CD4-positive, alpha-beta T cell (primary cell): ENCODE measurements around the gene KCNK17. TPM values are rescaled to one million over a fixed set of nuclear protein-coding genes. Genes with fewer than 3 reads are reported as not detected.

Experiments
- ATAC-seq: fragments of 200-7000 bp; cut with Tn5 transposase; one replicate; pipeline ENCODE4 v1.10.0; 2022; ENCODE audit warnings: mild to moderate bottlenecking; ENCODE audit not compliant: poor library complexity
- CTCF ChIA-PET: fragments of 350-600 bp; sonication (Branson Sonifier 250); formaldehyde crosslinking; loops from one replicate; lab custom pipeline; 2021; ENCODE audit warnings: antibody characterized with exemption, inconsistent platforms; lab: Charles Lee
- POLR2A ChIA-PET: fragments of 350-600 bp; sonication (Branson Sonifier 250); formaldehyde crosslinking; loops from one replicate; lab custom pipeline; 2021; ENCODE audit warnings: antibody characterized with exemption, inconsistent platforms; lab: Charles Lee
- DNase-seq, 14 experiments: peaks; one replicate each; pipeline ENCODE4 v3.0.0-alpha.2; 2013 to 2020; ENCODE audit warnings: mixed read lengths in 2 of 14
- H3K27ac ChIP-seq, 2 donors: one replicate each; pipeline versions ENCODE4 v1.5.1 to v1.7.0; 2013; ENCODE audit warnings: low read length in 2 of 2, low read depth in 1 of 2, mild to moderate bottlenecking in 1 of 2
- H3K27me3 ChIP-seq, 2 experiments: 1 replicate in 1 of 2; 2 replicates in 1 of 2; pipeline versions ENCODE4 v1.6.1 to v1.7.0; 2013; ENCODE audit warnings: low read length in 2 of 2, control low read depth in 1 of 2, mild to moderate bottlenecking in 1 of 2, moderate library complexity in 1 of 2; ENCODE audit not compliant: insufficient read depth in 2 of 2, control insufficient read depth in 1 of 2
- H3K36me3 ChIP-seq: one replicate; pipeline ENCODE4 v1.6.1; 2013; ENCODE audit warnings: low read length, control low read depth; ENCODE audit not compliant: insufficient read depth
- H3K4me1 ChIP-seq: one replicate; pipeline ENCODE4 v1.6.1; 2013; ENCODE audit warnings: low read length, control low read depth; ENCODE audit not compliant: insufficient read depth
- H3K4me3 ChIP-seq: one replicate; pipeline ENCODE4 v1.5.1; 2013; ENCODE audit warnings: mild to moderate bottlenecking, low read length, moderate library complexity
- H3K9me3 ChIP-seq, 2 experiments: 1 replicate in 1 of 2; 2 replicates in 1 of 2; pipeline versions ENCODE4 v1.6.1 to v1.7.0; 2013; ENCODE audit warnings: low read length in 2 of 2, mild to moderate bottlenecking in 2 of 2, control low read depth in 1 of 2, moderate library complexity in 1 of 2; ENCODE audit not compliant: control insufficient read depth in 1 of 2, insufficient read depth in 1 of 2
- H3K27ac Mint-ChIP-seq: one replicate; pipeline ENCODE4 v1.8.0; 2020; ENCODE audit warnings: mixed read lengths
- H3K27me3 Mint-ChIP-seq: one replicate; pipeline ENCODE4 v1.8.0; 2021; ENCODE audit warnings: mixed read lengths
- H3K36me3 Mint-ChIP-seq: one replicate; pipeline ENCODE4 v1.8.0; 2021; ENCODE audit warnings: low read depth, mixed read lengths
- H3K4me1 Mint-ChIP-seq: one replicate; pipeline ENCODE4 v1.8.0; 2021; ENCODE audit warnings: low read depth, mixed read lengths
- H3K4me3 Mint-ChIP-seq: one replicate; pipeline ENCODE4 v1.8.0; 2020; ENCODE audit warnings: mild to moderate bottlenecking, mixed read lengths
- H3K9me3 Mint-ChIP-seq: one replicate; pipeline ENCODE4 v1.8.0; 2020; ENCODE audit warnings: mixed read lengths
- CTCF ChIP-seq: fragments of 200-600 bp; IDR thresholded peaks from one replicate; pipeline ENCODE4 v1.8.0; 2022; ENCODE audit warnings: antibody characterized with exemption, mild to moderate bottlenecking
- intact Hi-C, 2 experiments: fragments of 100-400 bp; cut with DNase I in 1 of 2; cut with micrococcal nuclease in 1 of 2; formaldehyde crosslinking; loops; one replicate each; pipeline versions ENCODE4 v1.15.1 to v1.9.0; 2023 to 2025; cut with DNase I, micrococcal nuclease
- total RNA-seq, 174 experiments: library from RNA in 2 of 174; stranded (reverse) in 2 of 174; gene quantifications; one replicate each; pipeline ENCODE4 v1.2.3 and lab custom pipeline; 2021 to 2026

Gene KCNK17
- total RNA-seq, 2 experiments from 2014 or later: not detected

- TF ChIP-seq CTCF: no peak
- no peaks in the 10 kb centered on the region for H3K9me3 Mint-ChIP-seq
- no peaks in the 10 kb centered on the region for H3K4me1 ChIP-seq
- H3K4me3 ChIP-seq: no peak overlapping the region
- no peaks in the 10 kb centered on the region for H3K36me3 ChIP-seq
- no peaks in the 10 kb centered on the region for H3K27me3 ChIP-seq
- H3K4me3 Mint-ChIP-seq: no peak overlapping the region
- no peaks in the 10 kb centered on the region for H3K27me3 Mint-ChIP-seq
- H3K27ac ChIP-seq: no peak overlapping the region
- ChIA-PET POLR2A (no interaction called here), CTCF (no interaction called here)
- H3K36me3 Mint-ChIP-seq: no peaks in the 10 kb centered on the region
- DNase-seq (no peak), ATAC-seq (no peak)
- no peaks in the 10 kb centered on the region for H3K9me3 ChIP-seq
- intact Hi-C loops: no loop called here
- no peak overlapping the region for H3K27ac Mint-ChIP-seq
- H3K4me1 Mint-ChIP-seq: no peaks in the 10 kb centered on the region
Observed at GRCh38 chr6:39294133-39294532, 20.1 kb downstream of the KCNK17 start.

GRCh38 chr6:39292637-39293036 is 21.6 kb downstream of the KCNK17 start:
- H3K9me3 Mint-ChIP-seq: no peaks in the 10 kb centered on the region
- H3K4me1 Mint-ChIP-seq: no peaks in the 10 kb centered on the region
- ChIA-PET POLR2A (no interaction called here), CTCF (interaction anchor here (1.6 kb wide), 1 partner anchor 10 kb away, joined by 4 read pairs; no protein-coding TSS in a partner anchor)
- DNase-seq (no peak), ATAC-seq (no peak)
- TF ChIP-seq CTCF: no peak
- H3K27ac ChIP-seq: no peak overlapping the region
- H3K27me3 ChIP-seq: no peaks in the 10 kb centered on the region
- H3K36me3 ChIP-seq: no peaks in the 10 kb centered on the region
- no peak overlapping the region for H3K27ac Mint-ChIP-seq
- no peak overlapping the region for H3K4me3 Mint-ChIP-seq
- no peaks in the 10 kb centered on the region for H3K9me3 ChIP-seq
- intact Hi-C loops: no loop called here
- H3K27me3 Mint-ChIP-seq: no peaks in the 10 kb centered on the region
- H3K36me3 Mint-ChIP-seq: no peaks in the 10 kb centered on the region
- no peak overlapping the region for H3K4me3 ChIP-seq
- no peaks in the 10 kb centered on the region for H3K4me1 ChIP-seq

GRCh38 chr6:39289490-39289889 is 24.7 kb downstream of the KCNK17 start:
- POLR2A ChIA-PET: no interaction called here

More at GRCh38 chr6:39289490-39289889, 24.7 kb downstream of the KCNK17 start:
- DNase-seq: peak in 2 of 14 experiments; percentile 36 to 50
- Mint-ChIP-seq H3K4me1 (no peaks in the 10 kb centered on the region), H3K27me3 (no peaks in the 10 kb centered on the region), H3K36me3 (no peaks in the 10 kb centered on the region), H3K9me3 (no peaks in the 10 kb centered on the region), H3K4me3 (no peak overlapping the region), H3K27ac (no peak overlapping the region)
- CTCF ChIA-PET: no interaction called here
- TF ChIP-seq CTCF: no peak
- Histone ChIP-seq H3K9me3 (no peaks in the 10 kb centered on the region), H3K4me3 (no peak overlapping the region), H3K36me3 (no peaks in the 10 kb centered on the region), H3K4me1 (no peaks in the 10 kb centered on the region), H3K27ac (no peak overlapping the region), H3K27me3 (no peaks in the 10 kb centered on the region)
- intact Hi-C loops: no loop called here
- no peak for ATAC-seq
